IMR-90 (cell line): ENCODE measurements around the gene KCNK17. TPM values are rescaled to one million over a fixed set of nuclear protein-coding genes. Genes with fewer than 3 reads are reported as not detected.

Experiments used
- ATAC-seq: fragments of 200-7000 bp; cut with Tn5 transposase; 2 replicates; pipeline ENCODE4 v1.9.1; 2020; ENCODE audit warnings: low read depth, mild to moderate bottlenecking, moderate library complexity
- BruUV-seq: library from RNA; stranded (reverse); fragments of 400-500 nt; replicated peaks from 2 replicates; lab custom pipeline; 2021; lab: Mats Ljungman, UMichigan
- CTCF ChIA-PET: fragments of 300-600 bp; formaldehyde crosslinking; extraction: SDS; loops from one replicate; lab custom pipeline; 2021; ENCODE audit warnings: antibody characterized with exemption; lab: Yijun Ruan, JAX
- POLR2A ChIA-PET: fragments of 300-600 bp; sonication (Branson Sonifier 250); formaldehyde crosslinking; loops from one replicate; lab custom pipeline; 2022; ENCODE audit warnings: antibody characterized with exemption; ENCODE audit not compliant: unreplicated experiment; lab: Charles Lee
- DNase-seq: peaks from one replicate; pipeline ENCODE4 v3.0.0; 2013
- H2AFZ ChIP-seq: replicated peaks from 2 replicates; pipeline ENCODE3; 2013; ENCODE audit warnings: low read length, mild to moderate bottlenecking; ENCODE audit not compliant: poor library complexity
- H2AK5ac ChIP-seq: 2 replicates; pipeline ENCODE4 v1.6.1; 2013; ENCODE audit warnings: low read depth, low read length, inconsistent platforms
- H2AK9ac ChIP-seq: replicated peaks from 2 replicates; pipeline ENCODE3; 2013; ENCODE audit warnings: mild to moderate bottlenecking, low read depth, low read length, moderate library complexity; ENCODE audit not compliant: poor library complexity
- H2BK120ac ChIP-seq: 2 replicates; pipeline ENCODE4 v1.6.1; 2013; ENCODE audit warnings: low read depth, low read length, inconsistent platforms
- H2BK15ac ChIP-seq: 3 replicates; pipeline ENCODE4 v1.6.1; 2013; ENCODE audit warnings: low read depth, low read length, inconsistent platforms
- H2BK20ac ChIP-seq: 2 replicates; pipeline ENCODE4 v1.6.1; 2013; ENCODE audit warnings: low read depth, mild to moderate bottlenecking, inconsistent platforms, low read length, moderate library complexity
- H2BK5ac ChIP-seq: 2 replicates; pipeline ENCODE4 v1.6.1; 2013; ENCODE audit warnings: mild to moderate bottlenecking, low read depth, low read length, inconsistent platforms; ENCODE audit not compliant: poor library complexity, severe bottlenecking
- H3K14ac ChIP-seq: replicated peaks from 2 replicates; pipeline ENCODE4 v1.6.1; 2013; ENCODE audit warnings: low read depth, low read length, inconsistent platforms
- H3K18ac ChIP-seq: 2 replicates; pipeline ENCODE4 v1.6.1; 2013; ENCODE audit warnings: low read depth, low read length, control low read depth
- H3K23ac ChIP-seq: 2 replicates; pipeline ENCODE4 v1.6.1; 2013; ENCODE audit warnings: low read depth, low read length, inconsistent platforms
- H3K27ac ChIP-seq: 2 replicates; pipeline ENCODE4 v1.5.1; 2013; ENCODE audit warnings: mild to moderate bottlenecking, control low read depth, low read length; ENCODE audit not compliant: insufficient read depth
- H3K27me3 ChIP-seq: 2 replicates; pipeline ENCODE4 v1.6.1; 2013; ENCODE audit warnings: low read length; ENCODE audit not compliant: control insufficient read depth, insufficient read depth
- H3K36me3 ChIP-seq: 2 replicates; pipeline ENCODE4 v1.6.1; 2013; ENCODE audit warnings: low read length, mixed read lengths; ENCODE audit not compliant: control insufficient read depth, insufficient read depth
- H3K4ac ChIP-seq: 2 replicates; pipeline ENCODE4 v1.6.1; 2013; ENCODE audit warnings: low read depth, low read length, inconsistent platforms
- H3K4me1 ChIP-seq: 2 replicates; pipeline ENCODE4 v1.6.1; 2013; ENCODE audit warnings: low read length, mixed read lengths; ENCODE audit not compliant: control insufficient read depth, insufficient read depth
- H3K4me2 ChIP-seq: 2 replicates; pipeline ENCODE4 v1.6.1; 2013; ENCODE audit warnings: low read depth, mild to moderate bottlenecking, control low read depth, low read length, moderate library complexity
- H3K4me3 ChIP-seq: 2 replicates; pipeline ENCODE4 v1.5.1; 2013; ENCODE audit warnings: low read depth, mild to moderate bottlenecking, control low read depth, low read length, moderate library complexity; ENCODE audit not compliant: insufficient read depth
- H3K56ac ChIP-seq: 2 replicates; pipeline ENCODE4 v1.6.1; 2013; ENCODE audit warnings: low read length, inconsistent platforms; ENCODE audit not compliant: insufficient read depth; ENCODE audit errors: extremely low read depth
- H3K79me1 ChIP-seq, 2 experiments: 2 replicates each; pipeline ENCODE4 v1.6.1; 2013; ENCODE audit warnings: low read length in 2 of 2, inconsistent platforms in 1 of 2, low read depth in 1 of 2
- H3K9ac ChIP-seq: 2 replicates; pipeline ENCODE4 v1.6.1; 2013; ENCODE audit warnings: low read depth, low read length, control low read depth
- H3K9me1 ChIP-seq: 2 replicates; pipeline ENCODE4 v1.6.1; 2013; ENCODE audit warnings: low read length, inconsistent platforms; ENCODE audit not compliant: insufficient read depth
- H3K9me3 ChIP-seq: 2 replicates; pipeline ENCODE4 v1.6.1; 2013; ENCODE audit warnings: low read length; ENCODE audit not compliant: control insufficient read depth, insufficient read depth
- H4K20me1 ChIP-seq: 2 replicates; pipeline ENCODE4 v1.6.1; 2013; ENCODE audit warnings: low read length, inconsistent platforms; ENCODE audit not compliant: insufficient read depth
- H4K5ac ChIP-seq: 2 replicates; pipeline ENCODE4 v1.6.1; 2013; ENCODE audit warnings: mild to moderate bottlenecking, low read depth, low read length, control low read depth
- H4K8ac ChIP-seq, 2 experiments: 2 replicates each; pipeline ENCODE4 v1.6.1; 2013; ENCODE audit warnings: low read depth in 2 of 2, low read length in 2 of 2, control low read depth in 1 of 2, inconsistent platforms in 1 of 2
- H4K91ac ChIP-seq: 2 replicates; pipeline ENCODE4 v1.6.1; 2013; ENCODE audit warnings: low read depth, low read length, inconsistent platforms; ENCODE audit not compliant: insufficient read depth
- BHLHE40 ChIP-seq: fragments of 150-350 bp; IDR thresholded peaks from 2 replicates; pipeline ENCODE4 v1.6.1; 2016; ENCODE audit warnings: mild to moderate bottlenecking, low read depth, low read length
- CEBPB ChIP-seq: IDR thresholded peaks from 2 replicates; pipeline ENCODE4 v1.6.1; 2012; ENCODE audit warnings: low read depth, low read length, improper control_type of control experiment
- ELK1 ChIP-seq: fragments of 150-350 bp; IDR thresholded peaks from 2 replicates; pipeline ENCODE4 v1.6.1; 2016; ENCODE audit warnings: low read depth, mild to moderate bottlenecking, low read length, moderate library complexity, borderline replicate concordance
- FOS ChIP-seq: fragments of 150-350 bp; IDR thresholded peaks from 2 replicates; pipeline ENCODE4 v1.6.1; 2016; ENCODE audit warnings: low read depth, low read length
- MAFK ChIP-seq: IDR thresholded peaks from 2 replicates; pipeline ENCODE4 v1.6.1; 2012; ENCODE audit warnings: low read depth, low read length, improper control_type of control experiment
- MAZ ChIP-seq: IDR thresholded peaks from 2 replicates; pipeline ENCODE4 v1.6.1; 2012; ENCODE audit warnings: low read depth, mild to moderate bottlenecking, low read length, improper control_type of control experiment, moderate library complexity, borderline replicate concordance
- NFE2L2 ChIP-seq: fragments of 150-350 bp; IDR thresholded peaks from 2 replicates; pipeline ENCODE4 v1.6.1; 2016; ENCODE audit warnings: low read depth, mild to moderate bottlenecking, low read length
- POLR2A ChIP-seq: IDR thresholded peaks from 2 replicates; pipeline ENCODE4 v1.6.1; 2012; ENCODE audit warnings: mild to moderate bottlenecking, low read depth, low read length
- RAD21 ChIP-seq: IDR thresholded peaks from 2 replicates; pipeline ENCODE4 v1.6.1; 2012; ENCODE audit warnings: low read length, improper control_type of control experiment
- RCOR1 ChIP-seq: IDR thresholded peaks from 2 replicates; pipeline ENCODE4 v1.6.1; 2012; ENCODE audit warnings: mild to moderate bottlenecking, low read length, improper control_type of control experiment; ENCODE audit not compliant: insufficient replicate concordance
- SMC3 ChIP-seq: fragments of 150-350 bp; IDR thresholded peaks from 2 replicates; pipeline ENCODE4 v1.6.1; 2016; ENCODE audit warnings: low read depth, mild to moderate bottlenecking, antibody characterized with exemption, low read length, moderate library complexity
- WGBS, 2 experiments: methylation state at CpG; one replicate each; pipeline versions ENCODE4 v1.1.5 to v1.1.7; 2013; ENCODE audit warnings: missing lambda C conversion rate in 2 of 2; ENCODE audit not compliant: insufficient read length in 1 of 2; ENCODE audit errors: extremely low coverage in 2 of 2; 5-methylcytosine and 5-hydroxymethylcytosine counted together
- dilution Hi-C: fragments of 300-500 bp; cut with HindIII; formaldehyde crosslinking; loops from one replicate; pipeline ENCODE4 v1.14.3; 2018; ENCODE audit warnings: low sequenced_read_pairs; ENCODE audit not compliant: unreplicated experiment
- in situ Hi-C: fragments of 300-500 bp; cut with MboI; formaldehyde crosslinking; loops from 3 replicates; pipeline ENCODE4 v1.14.3; 2019; ENCODE audit warnings: low sequenced_read_pairs, inconsistent platforms, mixed read lengths
- intact Hi-C: fragments of 100-400 bp; cut with micrococcal nuclease; formaldehyde crosslinking; loops from 2 replicates; pipeline ENCODE4 v1.10.0; 2022
- polyA plus RNA-seq, 3 experiments: library from polyadenylated mRNA; depleted of rRNA; stranded (reverse); fragments of >200 nt; gene quantifications; 2 replicates each; pipeline ENCODE4 v1.2.3, GENCODE V29; 2012; ENCODE audit warnings: low replicate concordance in 1 of 3
- total RNA-seq: library from RNA; depleted of rRNA; stranded (reverse); fragments of >200 nt; gene quantifications from 2 replicates; pipeline ENCODE4 v1.2.3, GENCODE V29; 2012

The KCNK17 gene
- total and polyA plus RNA-seq, 2 of the 4 experiments (the other 2 are of a cell fraction), result not detected

- H3K79me1 ChIP-seq, result no peaks in the 10 kb centered on the region
- H3K14ac ChIP-seq, result no peak overlapping the region
- ChIA-PET POLR2A (no interaction called here), CTCF (no interaction called here)
- no peak overlapping the region for H3K4me3 ChIP-seq
- in situ Hi-C loops (no loop called here), intact Hi-C loops (no loop called here), dilution Hi-C loops (no loop called here)
- BruUV-seq, result no TSS peak
- H3K4ac ChIP-seq, result no peak overlapping the region
- H2AFZ ChIP-seq, result no peak overlapping the region
- TF ChIP-seq MAFK (no peak), BHLHE40 (no peak), MAZ (no peak), NFE2L2 (no peak), RAD21 (no peak), FOS (no peak), POLR2A (no peak), RCOR1 (no peak), ELK1 (no peak), SMC3 (no peak), CEBPB (no peak)
- no peak overlapping the region for H3K27ac ChIP-seq
- H3K9me3 ChIP-seq, result no peaks in the 10 kb centered on the region
- no peak overlapping the region for H2AK5ac ChIP-seq
- ATAC-seq (no peak), DNase-seq (no peak)
- H3K23ac ChIP-seq, result no peak overlapping the region
- no peak overlapping the region for H2BK20ac ChIP-seq
- no peaks in the 10 kb centered on the region for H3K4me1 ChIP-seq
- H4K91ac ChIP-seq, result no peak overlapping the region
- H2AK9ac ChIP-seq, result no peak overlapping the region
- H2BK120ac ChIP-seq, result no peak overlapping the region
- no peak overlapping the region for H3K56ac ChIP-seq
- no peaks in the 10 kb centered on the region for H4K20me1 ChIP-seq
- no peaks in the 10 kb centered on the region for H3K9me1 ChIP-seq
- no peak overlapping the region for H2BK5ac ChIP-seq
- no peak overlapping the region for H2BK15ac ChIP-seq
- no peaks in the 10 kb centered on the region for H3K36me3 ChIP-seq
- H3K4me2 ChIP-seq, result no peak overlapping the region
- H3K9ac ChIP-seq, result no peak overlapping the region
- H3K18ac ChIP-seq, result no peak overlapping the region
- no peak overlapping the region for H4K5ac ChIP-seq
- no peaks in the 10 kb centered on the region; the same call in 1 of the 2 replicates for H3K27me3 ChIP-seq
- 33% methylated on average over 2 of the region's 12 CpGs; no CpG with 5 or more reads in 1 of the 2 experiments for WGBS, 2 experiments
- H4K8ac ChIP-seq, result no peak overlapping the region
Measured at GRCh38 chr6:39328066-39328465, 13.8 kb upstream of the KCNK17 start.
